Ovary (tissue), 3 donors: Measurements from ENCODE around the gene LRRC23.

Source experiments
- EP300 ChIP-seq: sonication (generic); formaldehyde crosslinking; IDR thresholded peaks from one replicate; pipeline ENCODE4 v1.6.1; 2017; ENCODE audit warnings: antibody characterized with exemption
- POLR2A ChIP-seq: fragments of 450-650 bp; IDR thresholded peaks from one replicate; pipeline ENCODE4 v1.6.1; 2017; ENCODE audit warnings: antibody characterized with exemption, mild to moderate bottlenecking, moderate library complexity
- TF ChIP-seq, protein P1 (sequence below), 3 donors: fragments of 450-650 bp in 2 of 3; fragments of 200-600 bp in 1 of 3; IDR thresholded peaks; one replicate each; pipeline versions ENCODE4 v1.5.1 to v1.8.0; 2016 to 2022; ENCODE audit warnings: antibody characterized with exemption in 3 of 3, mild to moderate bottlenecking in 1 of 3
- donor health status: DM: no; HTN: no; CAD: no.

- TF ChIP-seq, protein P1, sequence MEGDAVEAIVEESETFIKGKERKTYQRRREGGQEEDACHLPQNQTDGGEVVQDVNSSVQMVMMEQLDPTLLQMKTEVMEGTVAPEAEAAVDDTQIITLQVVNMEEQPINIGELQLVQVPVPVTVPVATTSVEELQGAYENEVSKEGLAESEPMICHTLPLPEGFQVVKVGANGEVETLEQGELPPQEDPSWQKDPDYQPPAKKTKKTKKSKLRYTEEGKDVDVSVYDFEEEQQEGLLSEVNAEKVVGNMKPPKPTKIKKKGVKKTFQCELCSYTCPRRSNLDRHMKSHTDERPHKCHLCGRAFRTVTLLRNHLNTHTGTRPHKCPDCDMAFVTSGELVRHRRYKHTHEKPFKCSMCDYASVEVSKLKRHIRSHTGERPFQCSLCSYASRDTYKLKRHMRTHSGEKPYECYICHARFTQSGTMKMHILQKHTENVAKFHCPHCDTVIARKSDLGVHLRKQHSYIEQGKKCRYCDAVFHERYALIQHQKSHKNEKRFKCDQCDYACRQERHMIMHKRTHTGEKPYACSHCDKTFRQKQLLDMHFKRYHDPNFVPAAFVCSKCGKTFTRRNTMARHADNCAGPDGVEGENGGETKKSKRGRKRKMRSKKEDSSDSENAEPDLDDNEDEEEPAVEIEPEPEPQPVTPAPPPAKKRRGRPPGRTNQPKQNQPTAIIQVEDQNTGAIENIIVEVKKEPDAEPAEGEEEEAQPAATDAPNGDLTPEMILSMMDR (IDR thresholded peaks at IDR 0.05) = no peak
- TF ChIP-seq POLR2A (no peak), EP300 (no peak)
Observed at GRCh38 chr12:6963016-6963731, 58.6 kb downstream of the LRRC23 start.
